GM21360 (cell line): ENCODE data around the gene ADAMTS20.

Source experiments
- ATAC-seq: cut with Tn5 transposase; IDR thresholded peaks from one replicate; pipeline ENCODE4 v1.9.1; 2021; ENCODE audit warnings: mild to moderate bottlenecking, moderate library complexity; ENCODE audit not compliant: unreplicated experiment

The ADAMTS20 gene

DNA sequence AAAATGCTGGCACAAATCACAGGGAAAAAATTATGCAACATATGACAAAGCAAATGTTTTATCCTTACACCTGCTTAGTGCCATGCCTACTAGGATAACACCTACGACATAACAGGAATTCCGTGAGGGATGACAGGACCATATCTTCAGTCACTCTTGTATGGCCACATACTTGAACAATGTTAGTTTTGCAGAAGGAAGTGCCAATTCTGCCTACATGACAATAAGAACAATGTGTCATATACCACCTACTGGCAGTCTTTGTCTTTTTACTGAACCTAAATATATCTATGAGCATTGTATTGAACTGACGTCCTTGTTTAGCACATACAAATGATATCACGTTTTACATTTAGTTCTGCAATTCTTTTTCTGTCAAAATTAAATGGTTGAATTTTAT is 234.0 kb downstream of the ADAMTS20 start:
- ATAC-seq: no peak

DNA sequence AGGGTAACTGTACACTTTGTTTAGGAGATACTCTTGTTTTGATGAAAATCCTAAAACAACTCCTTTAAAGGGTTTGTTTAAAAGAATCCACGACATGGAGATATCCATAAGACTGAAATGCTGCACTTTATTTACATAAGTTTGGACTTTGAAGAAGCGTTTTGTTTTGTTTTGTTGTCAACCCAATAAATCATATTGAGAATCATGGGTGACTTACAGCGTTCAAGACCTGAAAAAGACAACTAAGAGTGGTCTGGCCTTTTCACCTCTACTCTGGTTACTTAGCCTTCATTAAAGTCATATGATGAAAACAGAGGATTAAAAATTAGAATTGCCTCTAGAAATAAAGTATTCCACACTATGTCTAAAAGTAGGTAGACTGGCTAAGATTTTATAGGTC is 234.8 kb downstream of the ADAMTS20 start:
- ATAC-seq: no peak

GRCh38 chr12:43316520-43316919 is 235.5 kb downstream of the ADAMTS20 start:
- ATAC-seq: no peak

DNA sequence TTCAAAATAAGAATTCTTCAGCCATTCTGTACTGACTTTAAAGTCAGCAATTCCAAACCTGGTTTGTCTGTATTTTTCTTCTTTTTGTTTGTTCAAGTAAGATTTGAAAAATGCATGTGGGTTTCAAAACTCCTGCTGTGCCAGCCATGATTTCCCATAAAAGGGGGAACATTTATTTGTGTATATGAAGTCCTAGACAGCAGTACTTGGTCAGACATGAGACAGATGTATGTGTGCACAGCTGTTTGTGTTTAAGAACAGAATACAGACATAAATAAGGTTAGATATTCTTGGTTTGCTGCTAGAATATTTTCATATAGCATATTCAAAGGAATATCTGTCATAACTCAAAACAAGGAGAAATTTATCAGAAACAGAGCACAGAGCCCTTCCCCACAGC is 236.0 kb downstream of the ADAMTS20 start:
- no peak for ATAC-seq

GRCh38 chr12:43312991-43313505 is 239.0 kb downstream of the ADAMTS20 start:
- ATAC-seq: no peak

DNA sequence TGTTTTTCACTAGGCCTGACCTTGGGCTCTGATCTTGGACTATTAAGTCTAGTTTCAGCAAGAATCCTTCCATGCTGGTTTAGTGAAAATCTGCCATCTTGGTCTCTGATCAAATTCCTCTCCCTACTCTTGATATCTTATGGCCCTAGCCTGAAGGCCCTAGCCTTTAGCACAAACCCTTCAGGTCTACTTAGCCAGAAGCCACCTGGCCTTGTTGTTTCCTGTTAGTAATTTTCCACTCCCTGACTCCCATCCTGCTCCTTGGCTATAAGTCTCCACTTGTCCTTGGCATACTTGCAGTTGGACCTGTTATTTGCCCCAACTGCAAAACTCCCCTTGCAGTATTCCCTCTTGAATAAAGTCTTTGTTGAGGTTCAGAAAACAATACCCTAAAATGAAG is 241.4 kb downstream of the ADAMTS20 start:
- no peak for ATAC-seq

DNA sequence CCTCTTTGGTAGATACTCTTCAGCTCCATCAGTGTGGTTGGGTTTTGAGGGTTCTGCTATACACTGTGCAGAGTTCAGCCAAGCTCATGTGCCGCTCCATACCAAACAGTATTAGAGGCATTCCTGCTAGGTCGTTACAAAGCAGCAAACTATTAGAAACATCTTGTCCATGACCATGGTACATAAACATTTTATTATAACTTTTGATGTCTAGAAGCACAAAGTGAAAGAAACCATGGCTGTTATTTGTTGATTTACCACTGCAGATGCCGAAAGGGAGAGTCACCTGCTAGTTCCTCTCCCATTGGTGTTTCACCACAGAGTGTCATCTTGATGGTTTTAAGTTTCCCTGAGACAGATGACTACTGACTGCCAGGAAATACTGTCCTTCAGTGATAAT is 242.0 kb downstream of the ADAMTS20 start:
- no peak for ATAC-seq

DNA sequence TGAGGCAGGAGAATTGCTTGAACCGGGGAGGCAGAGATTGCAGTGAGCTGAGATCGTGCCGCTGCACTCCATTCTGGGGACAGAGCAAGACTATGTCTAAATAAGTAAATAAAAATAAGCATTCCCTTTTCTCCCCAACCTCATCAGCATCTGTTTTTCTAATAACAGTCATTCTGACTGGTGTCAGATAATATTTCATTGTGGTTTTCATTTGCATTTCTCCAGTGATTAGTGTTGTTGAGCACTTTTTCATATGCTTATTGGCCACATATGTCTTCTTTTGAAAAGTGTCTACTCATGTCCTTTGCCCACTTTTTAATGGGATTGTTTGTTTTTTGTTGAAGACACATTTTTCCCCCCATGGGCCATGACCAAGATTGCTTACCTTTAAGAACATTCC is 243.2 kb downstream of the ADAMTS20 start:
- ATAC-seq: no peak

DNA sequence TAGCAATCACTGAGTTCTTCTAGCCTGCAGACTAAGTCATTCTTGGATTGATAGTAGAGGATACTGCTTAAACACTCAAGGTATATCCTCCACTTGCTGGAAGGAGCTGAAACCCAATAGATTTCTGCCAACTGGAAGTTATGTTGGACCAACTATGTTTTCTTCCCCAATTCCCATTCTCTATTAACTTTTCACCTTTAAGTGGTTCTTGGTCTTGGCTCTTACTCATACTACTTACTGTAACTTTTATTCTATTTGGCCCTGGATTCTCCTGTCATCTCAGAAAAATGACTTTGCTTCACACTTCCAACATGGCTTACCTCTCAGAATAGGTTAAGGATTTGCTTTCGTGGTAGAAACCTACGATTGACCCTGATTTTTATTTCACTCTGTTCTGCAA is 244.9 kb downstream of the ADAMTS20 start:
- no peak for ATAC-seq

- ATAC-seq: no peak
These were observed 245.9 kb downstream of the ADAMTS20 start for GRCh38 chr12:43306066-43306465.

GRCh38 chr12:43305065-43305464 is 246.9 kb downstream of the ADAMTS20 start:
- no peak for ATAC-seq
